ENCODE measurements around the gene CD2BP2. TPM values are rescaled to one million over a fixed set of nuclear protein-coding genes. Genes with fewer than 3 reads are reported as not detected.
A peak's percentile ranks its signal among the peaks of the same experiment; 100 is the strongest.

CD2BP2 gene
- total and polyA plus RNA-seq, 2 of the 13 experiments (the other 11 are each of a cell fraction or from before 2014, with no cell fraction given) = 24.9 to 54.6 TPM

DNA sequence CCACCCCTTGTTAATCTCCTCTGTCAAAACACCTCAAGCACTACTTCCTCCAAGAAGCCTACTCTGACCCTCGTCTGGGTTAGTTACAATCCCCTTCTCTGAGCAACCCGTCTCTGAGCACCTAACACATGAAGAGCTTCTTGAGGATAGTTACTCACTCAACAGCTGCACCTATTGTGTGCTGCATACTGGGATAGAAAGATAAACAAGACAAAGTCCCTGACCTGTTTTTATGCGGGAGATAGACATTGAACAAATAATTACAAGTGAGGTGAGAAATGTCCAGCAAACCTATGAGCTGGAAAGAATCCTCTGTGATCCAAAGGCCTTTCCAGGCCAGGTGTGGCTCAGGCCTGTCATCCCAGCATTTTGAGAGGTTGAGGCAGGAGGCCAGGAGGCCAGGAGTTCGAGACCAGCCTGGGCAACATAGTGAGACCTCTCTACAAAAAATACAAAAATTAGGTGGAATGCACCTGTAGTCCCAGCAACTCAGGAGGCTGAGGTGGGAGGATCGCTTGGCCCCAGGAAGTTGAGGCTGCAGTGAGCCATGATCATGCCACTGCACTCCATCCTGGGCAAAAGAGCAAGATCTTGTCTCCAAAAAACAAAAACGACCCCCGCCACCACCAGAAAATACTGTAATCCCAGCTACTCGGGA is 46.8 kb upstream of the CD2BP2 start (continued):
- TF ChIP-seq ZBTB7A (CRISPR knock-in tag; IDR thresholded peaks at IDR 0.05) = no peak
- no peak for TF ChIP-seq SUZ12 (IDR thresholded peaks at IDR 0.05; ENCODE audit: low read depth, low read length)
- TF ChIP-seq DZIP1 (CRISPR knock-in tag; IDR thresholded peaks at IDR 0.05) = no peak
- TF ChIP-seq EED (CRISPR knock-in tag; IDR thresholded peaks at IDR 0.05) = no peak
- TF ChIP-seq JDP2 (CRISPR knock-in tag; IDR thresholded peaks at IDR 0.05; ENCODE audit: borderline replicate concordance) = no peak
- peak; percentile 33 to 77; a peak in 2 of 4 replicates for TF ChIP-seq EP300 (IDR thresholded peaks at IDR 0.05; ENCODE audit: low read depth in 2 of 2, low read length in 2 of 2)
- peak; percentile 40; the same call in 1 of the 2 replicates for TF ChIP-seq EP300 (CRISPR knock-in tag; IDR thresholded peaks at IDR 0.05; ENCODE audit: borderline replicate concordance)
- no peak for TF ChIP-seq KLF12 (CRISPR knock-in tag; IDR thresholded peaks at IDR 0.05; ENCODE audit: borderline replicate concordance)
- TF ChIP-seq, protein P1, sequence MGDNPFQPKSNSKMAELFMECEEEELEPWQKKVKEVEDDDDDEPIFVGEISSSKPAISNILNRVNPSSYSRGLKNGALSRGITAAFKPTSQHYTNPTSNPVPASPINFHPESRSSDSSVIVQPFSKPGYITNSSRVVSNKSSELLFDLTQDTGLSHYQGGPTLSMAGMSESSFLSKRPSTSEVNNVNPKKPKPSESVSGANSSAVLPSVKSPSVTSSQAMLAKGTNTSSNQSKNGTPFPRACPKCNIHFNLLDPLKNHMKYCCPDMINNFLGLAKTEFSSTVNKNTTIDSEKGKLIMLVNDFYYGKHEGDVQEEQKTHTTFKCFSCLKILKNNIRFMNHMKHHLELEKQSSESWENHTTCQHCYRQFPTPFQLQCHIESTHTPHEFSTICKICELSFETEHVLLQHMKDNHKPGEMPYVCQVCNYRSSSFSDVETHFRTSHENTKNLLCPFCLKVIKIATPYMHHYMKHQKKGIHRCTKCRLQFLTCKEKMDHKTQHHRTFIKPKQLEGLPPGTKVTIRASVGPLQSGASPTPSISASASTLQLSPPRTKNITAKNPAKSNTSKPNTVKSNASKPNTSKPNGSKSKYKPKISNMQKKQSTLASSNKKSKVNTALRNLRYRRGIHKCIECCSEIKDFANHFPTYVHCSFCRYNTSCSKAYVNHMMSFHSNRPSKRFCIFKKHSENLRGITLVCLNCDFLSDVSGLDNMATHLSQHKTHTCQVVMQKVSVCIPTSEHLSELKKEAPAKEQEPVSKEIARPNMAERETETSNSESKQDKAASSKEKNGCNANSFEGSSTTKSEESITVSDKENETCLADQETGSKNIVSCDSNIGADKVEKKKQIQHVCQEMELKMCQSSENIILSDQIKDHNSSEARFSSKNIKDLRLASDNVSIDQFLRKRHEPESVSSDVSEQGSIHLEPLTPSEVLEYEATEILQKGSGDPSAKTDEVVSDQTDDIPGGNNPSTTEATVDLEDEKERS (CRISPR knock-in tag; IDR thresholded peaks at IDR 0.05) = peak; percentile 90
- TF ChIP-seq ZFP37 (CRISPR knock-in tag; IDR thresholded peaks at IDR 0.05; ENCODE audit: borderline replicate concordance) = no peak
- TF ChIP-seq ZNF263 (CRISPR knock-in tag; IDR thresholded peaks at IDR 0.05) = no peak
- no peak for TF ChIP-seq CREB3 (CRISPR knock-in tag; IDR thresholded peaks at IDR 0.05)
- TF ChIP-seq TSC22D2 (CRISPR knock-in tag; IDR thresholded peaks at IDR 0.05; ENCODE audit: borderline replicate concordance) = 0 out of 2 replicates have a peak, but pooled peaks have one; percentile 31
- no peak for TF ChIP-seq ZNF33B (CRISPR knock-in tag; IDR thresholded peaks at IDR 0.05)
- no peak for TF ChIP-seq ZNF564 (CRISPR knock-in tag; IDR thresholded peaks at IDR 0.05)
- peak; percentile 21 for TF ChIP-seq GLI4 (CRISPR knock-in tag; IDR thresholded peaks at IDR 0.05; ENCODE audit: borderline replicate concordance)
- TF ChIP-seq KLF9 (CRISPR knock-in tag; IDR thresholded peaks at IDR 0.05; ENCODE audit: low read depth) = no peak
- peak; percentile 98 for TF ChIP-seq KDM1A (CRISPR knock-in tag; IDR thresholded peaks at IDR 0.05)
- no peak for TF ChIP-seq HNF1A (IDR thresholded peaks at IDR 0.05; ENCODE audit: low read depth)
- no peak; the same call in 1 of the 2 replicates for TF ChIP-seq HNF1A (CRISPR knock-in tag; IDR thresholded peaks at IDR 0.05; ENCODE audit: borderline replicate concordance)
